Placental pericyte (primary cell): ENCODE data around the gene LAMTOR5. TPM values are rescaled to one million over a fixed set of nuclear protein-coding genes. Genes with fewer than 3 reads are reported as not detected.

ENCODE experiments used
- total RNA-seq: library from RNA; depleted of rRNA; stranded (reverse); fragments of >200 nt; gene quantifications from 2 replicates; pipeline ENCODE4 v1.2.3, GENCODE V29; 2012

The LAMTOR5 gene
- total RNA-seq, result 65.9 and 73.2 TPM in 2 replicates

GRCh38 chr1:110407260-110408210 is at the start of gene LAMTOR5:
LAMTOR5 (minus strand) TSS chr1:110407694; CDS start chr1:110407620, 74 bp downstream.

GRCh38 chr1:110450929-110451328 is 43.4 kb upstream of the LAMTOR5 start, which contains the start of gene PROK1:
PROK1 (plus strand) TSS chr1:110451149; CDS start chr1:110451217, 68 bp downstream.

GRCh38 chr1:110390692-110391245 is 16.7 kb downstream of the LAMTOR5 start, which contains the start of gene SLC16A4:
SLC16A4 (minus strand) TSS chr1:110391026; CDS start chr1:110389323, 1,703 bp downstream.

Other genes with a start within 250 kb of the LAMTOR5 start
- gene KCNC4, start 197.4 kb downstream of the LAMTOR5 start, total RNA-seq, result 0.44 and 1.3 TPM in 2 replicates
- 33.3 and 65.6 TPM in 2 replicates for gene RBM15, start 68.3 kb downstream of the LAMTOR5 start, total RNA-seq
- gene SLC16A4, start 16.7 kb downstream of the LAMTOR5 start, total RNA-seq, result 57.8 and 106 TPM in 2 replicates
- gene PROK1, start 43.5 kb upstream of the LAMTOR5 start, total RNA-seq, result not detected in 2 replicates
- gene KCNA10, start 111.5 kb upstream of the LAMTOR5 start, total RNA-seq, result not detected in 2 replicates
- under 0.01 TPM in 1 of 2 replicates, not detected in the other for gene KCNA2, start 198.7 kb upstream of the LAMTOR5 start, total RNA-seq